ENCODE data around the gene SETD5.
A peak's percentile ranks its signal among the peaks of the same experiment; 100 is the strongest.

SETD5 gene

DNA sequence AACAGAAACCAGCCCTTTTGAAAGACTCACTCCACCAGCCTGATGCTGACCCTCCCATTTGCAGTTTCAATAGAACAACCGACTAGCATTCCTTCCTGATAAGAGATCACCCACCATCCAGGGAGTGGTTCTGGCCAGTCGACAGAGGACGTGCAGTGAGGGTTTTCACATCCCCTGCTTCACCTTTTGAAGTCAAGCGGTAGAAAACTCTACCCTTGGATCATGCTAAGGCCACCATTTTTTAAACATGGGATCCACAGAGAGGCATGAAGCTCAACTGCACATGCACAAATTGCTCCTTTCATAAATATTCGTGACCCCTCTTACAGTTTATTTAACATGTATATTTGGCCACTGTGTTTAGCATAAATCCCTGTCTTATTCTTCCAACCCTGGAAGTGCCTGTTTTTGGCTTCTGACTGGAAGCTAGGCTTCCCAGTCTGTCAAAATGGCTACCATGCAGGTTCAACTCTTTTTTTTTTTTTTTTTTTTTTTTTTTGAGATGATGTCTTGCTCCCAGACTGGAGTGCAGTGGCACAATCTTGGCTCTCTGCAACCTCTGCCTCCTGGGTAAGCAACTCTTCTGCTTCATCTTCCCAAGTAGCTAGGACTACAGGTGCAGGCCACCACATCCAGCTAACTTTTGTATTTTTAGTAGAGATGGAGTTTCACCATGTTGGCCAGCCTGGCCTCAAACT, 35.6 kb upstream of the SETD5 start:
- DNase-seq (ENCODE audit: low spot score), result no peak
- no peak for TF ChIP-seq CTCF (IDR thresholded peaks at IDR 0.05; ENCODE audit: extremely low read depth, insufficient read depth, missing control alignments)
- in situ Hi-C loops (cut with MboI; ENCODE audit: low pct_unique_long_range_greater_than_20kb, low sequenced_read_pairs, unreplicated experiment), result no loop called here

DNA sequence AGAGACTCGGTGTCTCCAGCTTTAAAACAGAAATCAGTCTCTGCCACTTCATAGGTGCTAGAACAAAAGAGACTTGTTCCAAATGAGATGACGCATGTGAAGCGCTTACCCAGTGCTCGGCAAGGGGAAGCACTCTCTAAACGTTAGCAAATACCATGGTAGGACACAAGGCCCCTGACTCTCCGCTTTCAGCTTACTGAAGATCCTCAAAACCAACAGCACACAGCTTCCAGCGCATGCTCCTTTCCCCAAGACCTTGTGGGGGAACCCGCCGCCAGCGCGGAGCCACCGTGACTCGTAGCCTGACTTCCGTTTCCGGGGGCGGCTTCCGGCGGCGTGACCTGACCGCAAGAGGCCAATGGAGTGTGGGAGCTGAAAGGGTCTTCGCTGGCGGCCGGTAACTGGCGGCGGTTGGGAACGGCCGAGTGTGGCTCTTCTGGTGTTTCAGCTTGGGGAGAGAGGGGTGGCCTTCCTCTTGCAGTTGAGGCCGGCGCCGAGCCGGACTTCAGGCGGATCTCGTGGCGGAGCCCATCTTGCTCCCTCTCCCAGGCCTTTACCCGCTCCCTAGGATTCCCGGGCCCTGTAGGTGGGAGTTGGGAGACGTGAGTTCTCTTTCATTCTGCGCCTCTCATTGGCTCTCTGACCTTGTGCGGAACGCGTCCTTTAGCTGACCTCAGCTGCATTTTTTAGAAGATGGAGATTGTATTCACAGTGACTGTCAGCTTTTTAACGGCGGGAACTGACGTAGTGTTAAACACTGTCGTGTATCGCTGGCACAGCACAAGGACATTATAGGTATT, 34.5 kb upstream of the SETD5 start, which contains the start of gene THUMPD3:
Gene THUMPD3 (plus strand): TSS at position 324 of the 800 bp plus-strand sequence. CDS start 2,015 bp downstream, outside the sequence.
- DNase-seq (ENCODE audit: low spot score), result peak; percentile 84
- TF ChIP-seq CTCF (IDR thresholded peaks at IDR 0.05; ENCODE audit: extremely low read depth, insufficient read depth, missing control alignments), result no peak
- in situ Hi-C loops (cut with MboI; ENCODE audit: low pct_unique_long_range_greater_than_20kb, low sequenced_read_pairs, unreplicated experiment), result no loop called here

- DNase-seq (ENCODE audit: low spot score), result no peak
- in situ Hi-C loops (cut with MboI; ENCODE audit: low pct_unique_long_range_greater_than_20kb, low sequenced_read_pairs, unreplicated experiment), result no loop called here
- TF ChIP-seq CTCF (IDR thresholded peaks at IDR 0.05; ENCODE audit: extremely low read depth, insufficient read depth, missing control alignments), result no peak
Observed at GRCh38 chr3:9369508-9369907, 27.9 kb upstream of the SETD5 start.

DNA sequence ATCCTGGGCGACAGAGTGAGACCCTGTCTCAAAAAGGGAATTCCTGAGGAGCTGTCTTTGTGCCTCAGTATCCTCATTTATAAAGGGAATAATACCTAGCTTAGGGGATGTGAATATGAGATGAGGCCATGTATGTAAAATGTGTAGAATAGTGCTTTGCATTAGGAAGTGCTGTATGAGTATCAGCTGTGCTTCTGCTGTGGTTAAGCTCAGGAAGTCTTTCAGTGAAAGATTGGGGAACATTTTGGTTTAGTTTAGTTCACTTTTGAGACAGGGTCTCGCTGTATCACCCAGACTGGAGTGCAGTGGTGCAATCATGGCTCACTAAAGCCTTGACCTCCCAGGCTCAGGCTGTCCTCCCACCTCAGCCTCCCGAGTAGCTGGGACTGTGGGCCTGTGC, 23.9 kb upstream of the SETD5 start:
- in situ Hi-C loops (cut with MboI; ENCODE audit: low pct_unique_long_range_greater_than_20kb, low sequenced_read_pairs, unreplicated experiment), result no loop called here
- TF ChIP-seq CTCF (IDR thresholded peaks at IDR 0.05; ENCODE audit: extremely low read depth, insufficient read depth, missing control alignments), result no peak
- DNase-seq (ENCODE audit: low spot score), result no peak

DNA sequence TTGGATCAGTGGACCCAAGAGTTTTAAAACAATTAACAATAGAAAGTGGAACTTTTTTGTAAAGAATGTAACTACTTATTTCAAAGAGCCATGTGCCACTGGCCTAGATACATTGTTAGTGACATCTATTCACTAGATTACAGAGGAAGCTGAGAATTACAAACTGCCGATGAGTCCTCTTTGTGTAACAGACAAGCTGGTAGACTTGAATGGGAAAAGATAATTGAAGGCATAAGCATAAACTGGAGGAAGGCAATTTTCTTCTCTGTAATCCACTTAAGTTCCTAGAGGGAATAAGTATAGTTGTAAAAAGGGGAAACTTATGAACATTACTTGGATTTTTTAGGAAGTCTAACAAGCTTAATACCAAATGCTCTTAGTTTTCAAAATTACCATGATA, 19.4 kb upstream of the SETD5 start:
- no peak for DNase-seq (ENCODE audit: low spot score)
- no peak for TF ChIP-seq CTCF (IDR thresholded peaks at IDR 0.05; ENCODE audit: extremely low read depth, insufficient read depth, missing control alignments)
- in situ Hi-C loops (cut with MboI; ENCODE audit: low pct_unique_long_range_greater_than_20kb, low sequenced_read_pairs, unreplicated experiment), result no loop called here

- no peak for DNase-seq (ENCODE audit: low spot score)
- TF ChIP-seq CTCF (IDR thresholded peaks at IDR 0.05; ENCODE audit: extremely low read depth, insufficient read depth, missing control alignments), result no peak
- in situ Hi-C loops (cut with MboI; ENCODE audit: low pct_unique_long_range_greater_than_20kb, low sequenced_read_pairs, unreplicated experiment), result no loop called here
Observed at GRCh38 chr3:9379327-9379726, 18.1 kb upstream of the SETD5 start.

Measured in GM13977 (cell line).